ENCODE measurements around the gene CENPX. TPM values are rescaled to one million over a fixed set of nuclear protein-coding genes. Genes with fewer than 3 reads are reported as not detected.
A peak's percentile ranks its signal among the peaks of the same experiment; 100 is the strongest.

The CENPX gene
- total RNA-seq, 1 donor from 2014 or later, result 41.3 TPM

- no peaks in the 10 kb centered on the region for H3K9me3 ChIP-seq
- TF ChIP-seq, protein P1, sequence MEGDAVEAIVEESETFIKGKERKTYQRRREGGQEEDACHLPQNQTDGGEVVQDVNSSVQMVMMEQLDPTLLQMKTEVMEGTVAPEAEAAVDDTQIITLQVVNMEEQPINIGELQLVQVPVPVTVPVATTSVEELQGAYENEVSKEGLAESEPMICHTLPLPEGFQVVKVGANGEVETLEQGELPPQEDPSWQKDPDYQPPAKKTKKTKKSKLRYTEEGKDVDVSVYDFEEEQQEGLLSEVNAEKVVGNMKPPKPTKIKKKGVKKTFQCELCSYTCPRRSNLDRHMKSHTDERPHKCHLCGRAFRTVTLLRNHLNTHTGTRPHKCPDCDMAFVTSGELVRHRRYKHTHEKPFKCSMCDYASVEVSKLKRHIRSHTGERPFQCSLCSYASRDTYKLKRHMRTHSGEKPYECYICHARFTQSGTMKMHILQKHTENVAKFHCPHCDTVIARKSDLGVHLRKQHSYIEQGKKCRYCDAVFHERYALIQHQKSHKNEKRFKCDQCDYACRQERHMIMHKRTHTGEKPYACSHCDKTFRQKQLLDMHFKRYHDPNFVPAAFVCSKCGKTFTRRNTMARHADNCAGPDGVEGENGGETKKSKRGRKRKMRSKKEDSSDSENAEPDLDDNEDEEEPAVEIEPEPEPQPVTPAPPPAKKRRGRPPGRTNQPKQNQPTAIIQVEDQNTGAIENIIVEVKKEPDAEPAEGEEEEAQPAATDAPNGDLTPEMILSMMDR (IDR thresholded peaks at IDR 0.05), result no peak
- H3K4me1 ChIP-seq, result peaks cover 12 to 20% of the 10 kb centered on the region in 2 donors
- intact Hi-C loops (cut with DNase I), result loop anchor here (1.0 to 5.0 kb wide), 4 partner anchors 61 to 192 kb away; partner anchors contain the start of genes ARHGDIA, CCDC57 and PCYT2
- no peak overlapping the region for H3K27ac ChIP-seq
- DNase-seq (ENCODE audit: low spot score in 2 of 2), result no peak
- no peaks in the 10 kb centered on the region for H3K27me3 ChIP-seq
- H3K36me3 ChIP-seq, result peaks cover 0 to 14% of the 10 kb centered on the region in 2 donors
- H3K4me3 ChIP-seq, result no peak overlapping the region
Measured at GRCh38 chr17:82020572-82021106, 2.0 kb downstream of the CENPX start.

- Histone ChIP-seq H3K9me3 (no peaks in the 10 kb centered on the region), H3K27me3 (no peaks in the 10 kb centered on the region), H3K4me1 (peaks cover 12 to 20% of the 10 kb centered on the region in 2 donors), H3K36me3 (peaks cover 0 to 14% of the 10 kb centered on the region in 2 donors), H3K4me3 (no peak overlapping the region), H3K27ac (no peak overlapping the region)
- intact Hi-C loops (cut with DNase I), result loop anchor here (5.0 kb wide), 3 partner anchors 108 to 192 kb away; partner anchors contain the start of genes ARHGDIA, CCDC57 and PCYT2
- TF ChIP-seq, protein P1 (IDR thresholded peaks at IDR 0.05), result peak; percentile 40 to 67 (median 64)
- DNase-seq (ENCODE audit: low spot score in 2 of 2), result no peak
Measured at GRCh38 chr17:82019690-82020571, 2.7 kb downstream of the CENPX start.

DNA sequence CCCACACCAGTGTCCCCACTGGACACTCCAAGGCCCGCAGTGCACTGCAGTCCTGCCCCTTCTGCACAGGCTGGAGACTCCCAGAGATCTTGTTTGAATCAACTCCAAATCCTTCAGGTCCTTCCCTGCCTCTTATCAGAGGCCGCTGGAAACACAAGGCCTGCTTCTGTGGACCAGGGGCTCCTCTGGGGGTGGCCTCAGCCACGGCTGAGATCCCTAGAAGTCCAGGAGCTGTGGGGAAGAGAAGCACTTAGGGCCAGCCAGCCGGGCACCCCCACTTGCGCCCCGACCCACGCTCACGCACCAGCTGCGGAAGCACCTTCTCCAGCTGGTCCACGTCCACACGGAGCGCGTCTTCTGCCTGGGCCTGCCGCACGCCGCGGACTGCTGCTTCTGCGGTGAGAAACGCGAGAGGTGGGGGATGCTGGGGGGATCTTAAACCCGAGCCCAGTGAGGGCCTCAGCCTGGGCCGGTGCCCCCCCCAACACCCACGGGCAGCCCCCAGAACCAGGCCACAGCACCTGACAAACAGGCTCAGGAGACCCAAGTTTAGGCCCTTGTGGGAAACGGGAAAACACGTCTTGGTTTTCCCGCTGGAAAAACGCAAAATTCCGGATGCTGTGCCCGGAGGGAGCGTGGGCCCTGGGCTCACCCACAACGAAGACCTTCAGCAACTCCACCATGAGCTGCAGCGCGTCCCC, 3.5 kb downstream of the CENPX start:
- DNase-seq (ENCODE audit: low spot score in 2 of 2), result no peak
- intact Hi-C loops (cut with DNase I), result no loop called here

DNA sequence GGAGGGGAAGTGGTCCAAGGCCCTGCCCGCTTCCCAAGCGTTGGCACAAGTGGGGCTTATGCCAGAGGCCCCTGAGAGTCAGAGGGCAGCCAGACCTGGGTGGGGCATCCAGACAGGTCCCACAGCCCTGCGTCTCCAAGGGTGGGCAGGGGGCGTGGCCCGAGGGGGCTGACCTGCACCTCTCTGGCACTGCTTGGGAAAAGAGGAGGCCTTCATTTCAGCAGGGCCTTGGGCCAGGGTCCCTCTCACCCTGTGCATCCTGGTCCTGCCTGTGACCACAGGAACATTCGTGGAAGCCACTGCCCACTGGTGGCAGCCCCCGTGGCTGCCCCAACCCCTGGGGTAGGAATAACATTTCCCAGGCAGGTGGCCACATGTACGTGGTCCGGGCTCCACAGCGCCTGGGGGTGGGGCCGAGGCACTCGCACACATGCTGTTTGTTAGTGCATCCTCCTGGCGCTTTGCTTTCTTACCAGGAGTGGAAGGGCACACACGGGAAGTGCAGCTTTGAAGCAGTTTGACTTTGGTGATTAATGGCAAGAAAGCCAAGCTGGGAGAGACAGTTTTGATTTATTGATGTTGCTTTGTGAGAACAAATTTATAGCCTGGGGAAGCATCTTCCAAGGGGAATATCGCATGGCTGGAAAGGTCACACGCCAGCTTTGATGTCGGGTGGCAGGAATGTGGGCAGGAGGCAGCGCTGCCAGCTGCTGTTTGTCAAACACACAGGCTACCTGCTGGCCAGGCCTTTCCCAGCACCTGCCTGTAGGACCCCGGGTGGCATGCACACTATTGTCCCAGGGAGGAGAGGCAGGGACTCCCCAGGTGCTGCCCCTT, 4.3 kb downstream of the CENPX start:
- peaks cover 0 to 14% of the 10 kb centered on the region in 2 donors for H3K36me3 ChIP-seq
- DNase-seq (ENCODE audit: low spot score in 2 of 2), result no peak
- H3K4me3 ChIP-seq, result no peak overlapping the region
- H3K27me3 ChIP-seq, result no peaks in the 10 kb centered on the region
- H3K4me1 ChIP-seq, result peaks cover 16 to 17% of the 10 kb centered on the region in 2 donors
- H3K27ac ChIP-seq, result no peak overlapping the region
- no peaks in the 10 kb centered on the region for H3K9me3 ChIP-seq
- intact Hi-C loops (cut with DNase I), result no loop called here
- TF ChIP-seq, protein P1 (IDR thresholded peaks at IDR 0.05), result no peak

More for the DNA sequence above, 3.5 kb downstream of the CENPX start:
- H3K9me3 ChIP-seq, result no peaks in the 10 kb centered on the region
- peaks cover 0 to 14% of the 10 kb centered on the region in 2 donors for H3K36me3 ChIP-seq
- no peak overlapping the region for H3K4me3 ChIP-seq
- no peaks in the 10 kb centered on the region for H3K27me3 ChIP-seq
- H3K4me1 ChIP-seq, result peaks cover 12 to 20% of the 10 kb centered on the region in 2 donors
- H3K27ac ChIP-seq, result no peak overlapping the region
- TF ChIP-seq, protein P1 (IDR thresholded peaks at IDR 0.05), result no peak
